NT2/D1 (cell line): ENCODE results near the gene RFX4.

Experiments used
- YY1 ChIP-seq: IDR thresholded peaks from 2 replicates; pipeline ENCODE4 v1.6.1; 2011; ENCODE audit not compliant: insufficient read length, insufficient read depth
- ZNF274 ChIP-seq: IDR thresholded peaks from 2 replicates; pipeline ENCODE4 v1.6.1; 2011; ENCODE audit warnings: mild to moderate bottlenecking, low read depth, low read length

GRCh38 chr12:106600503-106600902 lies 17.7 kb downstream of the RFX4 start:
- TF ChIP-seq ZNF274 (no peak), YY1 (no peak)
